SK-N-SH treated with all-trans-retinoic acid at 6 μM for 48 hours (cell line): Measurements from ENCODE around the gene EP400.

Experiments
- ATAC-seq: fragments of 200-7000 bp; cut with Tn5 transposase; 3 replicates; pipeline ENCODE4 v1.9.1; 2020; ENCODE audit warnings: mild to moderate bottlenecking, moderate library complexity
- ARNTL ChIP-seq: fragments of 450-650 bp; formaldehyde crosslinking; IDR thresholded peaks from 2 replicates; pipeline ENCODE4 v1.5.0; 2020; ENCODE audit warnings: low read depth, mild to moderate bottlenecking, moderate library complexity, borderline replicate concordance
- CSDC2 ChIP-seq: fragments of 250-450 bp; sonication (Bioruptor Pico); IDR thresholded peaks from 2 replicates; pipeline ENCODE4 v1.5.0; 2020; ENCODE audit warnings: mild to moderate bottlenecking, moderate library complexity
- CSRNP3 ChIP-seq: fragments of 250-450 bp; sonication (Bioruptor Pico); IDR thresholded peaks from 2 replicates; pipeline ENCODE4 v1.5.1; 2021; ENCODE audit warnings: mild to moderate bottlenecking, moderate library complexity
- GLIS3 ChIP-seq: fragments of 250-450 bp; sonication (Bioruptor Pico); IDR thresholded peaks from 2 replicates; pipeline ENCODE4 v1.5.0; 2020; ENCODE audit warnings: mild to moderate bottlenecking, moderate library complexity
- ISL1 ChIP-seq: fragments of 250-450 bp; sonication (Bioruptor Pico); IDR thresholded peaks from 2 replicates; pipeline ENCODE4 v2.1.2; 2022; ENCODE audit warnings: mild to moderate bottlenecking, moderate library complexity
- OSR1 ChIP-seq: fragments of 250-450 bp; sonication (Bioruptor Pico); IDR thresholded peaks from 2 replicates; pipeline ENCODE4 v1.8.0; 2022; ENCODE audit warnings: moderate library complexity, mild to moderate bottlenecking, inconsistent platforms
- PPARA ChIP-seq: fragments of 250-450 bp; sonication (Bioruptor Pico); IDR thresholded peaks from 2 replicates; pipeline ENCODE4 v1.5.0; 2020; ENCODE audit warnings: mild to moderate bottlenecking, borderline replicate concordance
- RARB ChIP-seq: fragments of 250-450 bp; sonication (Bioruptor Pico); IDR thresholded peaks from 2 replicates; pipeline ENCODE4 v1.8.0; 2021; ENCODE audit warnings: mild to moderate bottlenecking, moderate library complexity
- SNAI2 ChIP-seq: fragments of 250-450 bp; sonication (Bioruptor Pico); IDR thresholded peaks from 2 replicates; pipeline ENCODE4 v1.5.0; 2020; ENCODE audit warnings: mild to moderate bottlenecking, moderate library complexity
- TCF4 ChIP-seq: fragments of 250-450 bp; sonication (Bioruptor Pico); IDR thresholded peaks from 2 replicates; pipeline ENCODE4 v1.8.0; 2021; ENCODE audit warnings: mild to moderate bottlenecking, moderate library complexity, borderline replicate concordance
- TOX ChIP-seq: fragments of 250-450 bp; sonication (Bioruptor Pico); IDR thresholded peaks from 2 replicates; pipeline ENCODE4 v1.8.0; 2021; ENCODE audit warnings: mild to moderate bottlenecking, moderate library complexity, borderline replicate concordance
- TSHZ2 ChIP-seq: fragments of 250-450 bp; sonication (Bioruptor Pico); IDR thresholded peaks from 2 replicates; pipeline ENCODE4 v1.5.0; 2020; ENCODE audit warnings: mild to moderate bottlenecking, moderate library complexity
- ZFP3 ChIP-seq: fragments of 250-450 bp; sonication (Bioruptor Pico); IDR thresholded peaks from 2 replicates; pipeline ENCODE4 v1.5.0; 2020; ENCODE audit warnings: mild to moderate bottlenecking, moderate library complexity
- ZFP30 ChIP-seq: fragments of 450-650 bp; formaldehyde crosslinking; IDR thresholded peaks from 2 replicates; pipeline ENCODE4 v1.5.0; 2022; ENCODE audit warnings: mild to moderate bottlenecking, moderate library complexity
- ZNF565 ChIP-seq: fragments of 450-650 bp; formaldehyde crosslinking; conservative IDR thresholded peaks from 2 replicates; pipeline ENCODE4 v1.5.0; 2020; ENCODE audit warnings: low read depth, mild to moderate bottlenecking, moderate library complexity
- ZNF70 ChIP-seq: fragments of 450-650 bp; formaldehyde crosslinking; IDR thresholded peaks from 2 replicates; pipeline ENCODE4 v1.5.0; 2020; ENCODE audit warnings: mild to moderate bottlenecking, moderate library complexity
- ZNF8 ChIP-seq: fragments of 450-650 bp; formaldehyde crosslinking; IDR thresholded peaks from 2 replicates; pipeline ENCODE4 v1.5.0; 2020; ENCODE audit warnings: mild to moderate bottlenecking, moderate library complexity
- TF ChIP-seq, protein P1 (sequence below): fragments of 250-450 bp; sonication (Bioruptor Pico); IDR thresholded peaks from 2 replicates; pipeline ENCODE4 v1.8.0; 2021; ENCODE audit warnings: low read depth, mild to moderate bottlenecking, moderate library complexity, borderline replicate concordance
- TF ChIP-seq, protein P2 (sequence below): fragments of 250-450 bp; sonication (Bioruptor Pico); IDR thresholded peaks from 2 replicates; pipeline ENCODE4 v1.5.1; 2020; ENCODE audit warnings: low read depth, mild to moderate bottlenecking, moderate library complexity

Gene EP400

GRCh38 chr12:132021031-132021871 is 71.5 kb downstream of the EP400 start:
- TF ChIP-seq ISL1 (no peak), RARB (no peak), ZFP30 (no peak), CSDC2 (CRISPR knock-in tag) (no peak)
- TF ChIP-seq, protein P1, sequence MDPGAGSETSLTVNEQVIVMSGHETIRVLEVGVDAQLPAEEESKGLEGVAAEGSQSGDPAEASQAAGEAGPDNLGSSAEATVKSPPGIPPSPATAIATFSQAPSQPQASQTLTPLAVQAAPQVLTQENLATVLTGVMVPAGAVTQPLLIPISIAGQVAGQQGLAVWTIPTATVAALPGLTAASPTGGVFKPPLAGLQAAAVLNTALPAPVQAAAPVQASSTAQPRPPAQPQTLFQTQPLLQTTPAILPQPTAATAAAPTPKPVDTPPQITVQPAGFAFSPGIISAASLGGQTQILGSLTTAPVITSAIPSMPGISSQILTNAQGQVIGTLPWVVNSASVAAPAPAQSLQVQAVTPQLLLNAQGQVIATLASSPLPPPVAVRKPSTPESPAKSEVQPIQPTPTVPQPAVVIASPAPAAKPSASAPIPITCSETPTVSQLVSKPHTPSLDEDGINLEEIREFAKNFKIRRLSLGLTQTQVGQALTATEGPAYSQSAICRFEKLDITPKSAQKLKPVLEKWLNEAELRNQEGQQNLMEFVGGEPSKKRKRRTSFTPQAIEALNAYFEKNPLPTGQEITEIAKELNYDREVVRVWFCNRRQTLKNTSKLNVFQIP (CRISPR knock-in tag): no peak
- no peak for ATAC-seq

- no peak for ATAC-seq
- TF ChIP-seq PPARA (CRISPR knock-in tag) (no peak), SNAI2 (CRISPR knock-in tag) (no peak), ARNTL (no peak), ZNF565 (no peak), ZNF70 (CRISPR knock-in tag) (no peak), TOX (CRISPR knock-in tag) (no peak), ISL1 (no peak), ZFP30 (no peak), CSRNP3 (CRISPR knock-in tag) (no peak), GLIS3 (no peak)
- TF ChIP-seq, protein P2, sequence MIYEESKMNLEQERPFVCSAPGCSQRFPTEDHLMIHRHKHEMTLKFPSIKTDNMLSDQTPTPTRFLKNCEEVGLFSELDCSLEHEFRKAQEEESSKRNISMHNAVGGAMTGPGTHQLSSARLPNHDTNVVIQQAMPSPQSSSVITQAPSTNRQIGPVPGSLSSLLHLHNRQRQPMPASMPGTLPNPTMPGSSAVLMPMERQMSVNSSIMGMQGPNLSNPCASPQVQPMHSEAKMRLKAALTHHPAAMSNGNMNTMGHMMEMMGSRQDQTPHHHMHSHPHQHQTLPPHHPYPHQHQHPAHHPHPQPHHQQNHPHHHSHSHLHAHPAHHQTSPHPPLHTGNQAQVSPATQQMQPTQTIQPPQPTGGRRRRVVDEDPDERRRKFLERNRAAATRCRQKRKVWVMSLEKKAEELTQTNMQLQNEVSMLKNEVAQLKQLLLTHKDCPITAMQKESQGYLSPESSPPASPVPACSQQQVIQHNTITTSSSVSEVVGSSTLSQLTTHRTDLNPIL (CRISPR knock-in tag): no peak
Measured at GRCh38 chr12:132021965-132022364, 72.2 kb downstream of the EP400 start.

GRCh38 chr12:132023658-132024057 is 73.9 kb downstream of the EP400 start:
- TF ChIP-seq GLIS3 (no peak), ZFP30 (no peak), ZNF8 (no peak), TSHZ2 (CRISPR knock-in tag) (no peak), TOX (CRISPR knock-in tag) (no peak), ISL1 (no peak), RARB (no peak), OSR1 (CRISPR knock-in tag) (no peak)
- ATAC-seq: no peak

DNA sequence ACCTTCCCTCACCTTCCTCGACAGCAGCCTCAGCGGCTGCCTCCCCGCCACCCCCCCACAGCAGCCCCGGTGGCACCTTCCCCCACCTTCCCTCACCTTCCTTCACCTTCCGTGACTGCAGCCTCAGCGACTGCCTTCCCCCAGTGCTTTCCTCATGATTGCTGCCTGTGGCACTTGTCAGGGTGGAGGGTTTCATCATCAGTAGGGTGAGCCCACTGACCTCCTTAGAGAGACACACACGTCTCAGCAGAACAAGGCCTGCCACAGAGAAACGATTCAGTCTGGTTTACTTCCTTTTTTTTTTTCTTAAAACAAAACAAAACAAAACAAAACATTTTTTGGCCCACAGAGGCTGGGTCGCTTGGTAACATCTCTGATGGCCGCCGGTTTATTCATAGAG is 75.0 kb downstream of the EP400 start:
- no peak for ATAC-seq

More for the DNA sequence above, 75.0 kb downstream of the EP400 start:
- TF ChIP-seq RARB (no peak), ZFP3 (CRISPR knock-in tag) (no peak), OSR1 (CRISPR knock-in tag) (no peak), PPARA (CRISPR knock-in tag) (no peak), CSRNP3 (CRISPR knock-in tag) (no peak), ARNTL (no peak), CSDC2 (CRISPR knock-in tag) (no peak), TCF4 (no peak)
- TF ChIP-seq, protein P1 (CRISPR knock-in tag): no peak
